Liver (tissue), 9 donors: ENCODE measurements around the gene CBL. TPM values are rescaled to one million over a fixed set of nuclear protein-coding genes. Genes with fewer than 3 reads are reported as not detected.

Experiments used
- DNase-seq: peaks from one replicate; pipeline ENCODE4 v3.0.0-alpha.2; 2017; ENCODE audit warnings: low spot score
- H3K27ac ChIP-seq, 2 donors: one replicate each; pipeline ENCODE4 v1.7.0; 2013; ENCODE audit warnings: inconsistent platforms in 2 of 2, low read length in 2 of 2, control low read depth in 1 of 2, low read depth in 1 of 2, mild to moderate bottlenecking in 1 of 2
- H3K27me3 ChIP-seq, 4 donors: one replicate each; pipeline versions ENCODE4 v1.6.1 to v1.7.0; 2013; ENCODE audit warnings: low read length in 3 of 4, inconsistent platforms in 1 of 4, mild to moderate bottlenecking in 1 of 4, moderate library complexity in 1 of 4; ENCODE audit not compliant: control insufficient read depth in 4 of 4, insufficient read depth in 4 of 4
- H3K36me3 ChIP-seq, 4 donors: one replicate each; pipeline versions ENCODE4 v1.6.1 to v1.7.0; 2013; ENCODE audit warnings: low read length in 3 of 4, mild to moderate bottlenecking in 3 of 4, low read depth in 1 of 4, moderate library complexity in 1 of 4; ENCODE audit not compliant: control insufficient read depth in 4 of 4, insufficient read depth in 3 of 4
- H3K4me1 ChIP-seq, 4 donors: one replicate each; pipeline versions ENCODE4 v1.6.1 to v1.7.0; 2013; ENCODE audit warnings: low read length in 3 of 4, mild to moderate bottlenecking in 3 of 4, moderate library complexity in 1 of 4; ENCODE audit not compliant: control insufficient read depth in 4 of 4, insufficient read depth in 4 of 4
- H3K4me3 ChIP-seq, 3 donors: one replicate each; pipeline versions ENCODE4 v1.6.1 to v1.7.0; 2013; ENCODE audit warnings: low read length in 3 of 3, control low read depth in 1 of 3, low read depth in 1 of 3, mild to moderate bottlenecking in 1 of 3
- H3K9ac ChIP-seq, 2 donors: one replicate each; pipeline ENCODE4 v1.7.0; 2013; ENCODE audit warnings: low read length in 2 of 2, mild to moderate bottlenecking in 2 of 2, moderate library complexity in 2 of 2, control low read depth in 1 of 2, low read depth in 1 of 2
- H3K9me3 ChIP-seq, 4 donors: one replicate each; pipeline versions ENCODE4 v1.6.1 to v1.7.0; 2013; ENCODE audit warnings: low read length in 3 of 4; ENCODE audit not compliant: control insufficient read depth in 4 of 4
- ATF3 ChIP-seq: IDR thresholded peaks from 2 replicates; pipeline ENCODE4 v1.6.1; 2016; ENCODE audit warnings: antibody characterized with exemption
- CTCF ChIP-seq: fragments of 150-350 bp; IDR thresholded peaks from 2 replicates; pipeline ENCODE4 v1.5.1; 2017; ENCODE audit warnings: improper control_type of control experiment, low read depth, low read length; ENCODE audit not compliant: missing input control
- FOXA1 ChIP-seq: IDR thresholded peaks from 2 replicates; pipeline ENCODE4 v1.6.1; 2016; ENCODE audit warnings: antibody characterized with exemption
- FOXA2 ChIP-seq: IDR thresholded peaks from 2 replicates; pipeline ENCODE4 v1.6.1; 2016; ENCODE audit warnings: antibody characterized with exemption
- GABPA ChIP-seq, 2 donors: IDR thresholded peaks in 1 of 2; conservative IDR thresholded peaks in 1 of 2; 2 replicates each; pipeline ENCODE4 v1.6.1; 2016; ENCODE audit warnings: antibody characterized with exemption in 2 of 2, mild to moderate bottlenecking in 1 of 2, moderate library complexity in 1 of 2
- HNF4G ChIP-seq: IDR thresholded peaks from 2 replicates; pipeline ENCODE4 v1.6.1; 2016; ENCODE audit warnings: antibody characterized with exemption
- JUND ChIP-seq, 2 donors: IDR thresholded peaks; 2 replicates each; pipeline ENCODE4 v1.6.1; 2016; ENCODE audit warnings: antibody characterized with exemption in 2 of 2
- MAX ChIP-seq: IDR thresholded peaks from 2 replicates; pipeline ENCODE4 v1.6.1; 2016; ENCODE audit warnings: antibody characterized with exemption
- NR2F2 ChIP-seq: IDR thresholded peaks from 2 replicates; pipeline ENCODE4 v1.6.1; 2016; ENCODE audit warnings: antibody characterized with exemption
- RAD21 ChIP-seq, 2 donors: IDR thresholded peaks; 2 replicates each; pipeline ENCODE4 v1.6.1; 2016; ENCODE audit warnings: antibody characterized with exemption in 2 of 2, mild to moderate bottlenecking in 2 of 2
- SP1 ChIP-seq: IDR thresholded peaks from 2 replicates; pipeline ENCODE4 v1.6.1; 2018; ENCODE audit warnings: antibody characterized with exemption, mild to moderate bottlenecking
- TAF1 ChIP-seq: conservative IDR thresholded peaks from 2 replicates; pipeline ENCODE4 v1.6.1; 2016; ENCODE audit warnings: antibody characterized with exemption, mild to moderate bottlenecking
- ZBTB33 ChIP-seq: IDR thresholded peaks from 2 replicates; pipeline ENCODE4 v1.6.1; 2016; ENCODE audit warnings: antibody characterized with exemption
- WGBS: extraction: QIAGEN DNeasy Blood & Tissue Kit; methylation state at CpG from one replicate; pipeline ENCODE4 v1.1.7; 2013; 5-methylcytosine and 5-hydroxymethylcytosine counted together
- polyA plus RNA-seq, 2 donors: library from polyadenylated mRNA; stranded (reverse) in 1 of 2; unstranded in 1 of 2; fragments of 200-250 nt in 1 of 2; fragments of >200 nt in 1 of 2; fragmentation: Nextera tagmentation in 1 of 2; extraction: Ambion mirVana in 1 of 2; gene quantifications; one replicate each; pipeline versions ENCODE4 v1.2.1 to v1.2.3, GENCODE V29; 2013 to 2015
- total RNA-seq, 2 donors: library from RNA; depleted of rRNA; stranded (reverse); fragments of >200 nt; gene quantifications; one replicate each; pipeline ENCODE4 v1.2.3, GENCODE V29; 2014
- donor health status: healthy.
- donor health status: healthy.
- donor health status: healthy.
- donor health status: healthy.
- donor health status: healthy.

The CBL gene
- total and polyA plus RNA-seq, 4 donors, result 1.6 to 5.5 (median 3.5) TPM

GRCh38 chr11:119305556-119306372 is 99.6 kb downstream of the CBL start:
- 97% methylated on average over 7 of the region's 7 CpGs for WGBS
- Histone ChIP-seq H3K27me3 (no peaks in the 10 kb centered on the region), H3K4me3 (no peak overlapping the region), H3K27ac (no peak overlapping the region), H3K9me3 (no peaks in the 10 kb centered on the region), H3K4me1 (no peaks in the 10 kb centered on the region), H3K9ac (no peak overlapping the region), H3K36me3 (peaks cover 2 to 21% (median 12%) of the 10 kb centered on the region in 4 donors)
- TF ChIP-seq ATF3 (no peak), FOXA1 (no peak), CTCF (no peak), FOXA2 (no peak), NR2F2 (no peak), SP1 (no peak), RAD21 (IDR thresholded peaks at IDR 0.05) (no peak)
- DNase-seq, result no peak

GRCh38 chr11:119306373-119306890 is 100.3 kb downstream of the CBL start:
- WGBS, result 88% methylated on average over 5 of the region's 5 CpGs
- no peaks in the 10 kb centered on the region for H3K4me1 ChIP-seq
- DNase-seq, result no peak
- H3K9me3 ChIP-seq, result no peaks in the 10 kb centered on the region
- H3K4me3 ChIP-seq, result no peak overlapping the region
- no peak overlapping the region for H3K27ac ChIP-seq
- peaks cover 0 to 15% (median 9%) of the 10 kb centered on the region in 4 donors for H3K36me3 ChIP-seq
- no peak overlapping the region for H3K9ac ChIP-seq
- TF ChIP-seq HNF4G (no peak), TAF1 (no peak), JUND (IDR thresholded peaks at IDR 0.05) (no peak), CTCF (no peak), ZBTB33 (no peak), GABPA (IDR thresholded peaks at IDR 0.05 in 1 of 2, conservative IDR thresholded peaks at IDR 0.05 in 1 of 2) (no peak), MAX (no peak), RAD21 (IDR thresholded peaks at IDR 0.05) (no peak), FOXA1 (no peak)
- H3K27me3 ChIP-seq, result no peaks in the 10 kb centered on the region
